Esophagus muscularis mucosa (tissue), 4 donors: Measurements from ENCODE around the gene OLFML1. TPM values are rescaled to one million over a fixed set of nuclear protein-coding genes. Genes with fewer than 3 reads are reported as not detected.

ENCODE experiments used
- DNase-seq: peaks from one replicate; pipeline ENCODE4 v3.0.0-alpha.2; 2017; ENCODE audit errors: extremely low spot score
- H3K27ac ChIP-seq, 4 donors: fragments of 200-600 bp; sonication (generic); replicated peaks in 1 of 4; 1 replicate in 3 of 4; 2 replicates in 1 of 4; pipeline ENCODE4 v1.5.1; 2016 to 2019; ENCODE audit warnings: mild to moderate bottlenecking in 1 of 4
- H3K27me3 ChIP-seq, 4 donors: fragments of 200-600 bp; sonication (generic); one replicate each; pipeline versions ENCODE4 v1.5.1 to v1.6.0; 2016 to 2019
- H3K36me3 ChIP-seq, 4 donors: fragments of 200-600 bp; sonication (generic); one replicate each; pipeline ENCODE4 v1.5.1; 2016 to 2019
- H3K4me1 ChIP-seq, 4 donors: fragments of 200-600 bp; sonication (generic); one replicate each; pipeline ENCODE4 v1.5.1; 2016 to 2019
- H3K4me3 ChIP-seq, 4 donors: fragments of 200-600 bp; sonication (generic); 1 replicate in 2 of 4; 2 replicates in 2 of 4; pipeline ENCODE4 v1.5.1; 2016 to 2019; ENCODE audit warnings: mild to moderate bottlenecking in 4 of 4, moderate library complexity in 1 of 4
- H3K9me3 ChIP-seq, 4 donors: fragments of 200-600 bp; sonication (generic); 1 replicate in 3 of 4; 2 replicates in 1 of 4; pipeline ENCODE4 v1.5.1; 2016 to 2019
- CTCF ChIP-seq, 3 experiments: fragments of 200-600 bp in 2 of 3; fragments of 450-650 bp in 1 of 3; sonication (generic) in 2 of 3; IDR thresholded peaks; one replicate each; pipeline ENCODE4 v1.5.1; 2017 to 2019; ENCODE audit warnings: antibody characterized with exemption in 3 of 3, mild to moderate bottlenecking in 2 of 3, moderate library complexity in 1 of 3
- EP300 ChIP-seq: sonication (generic); formaldehyde crosslinking; IDR thresholded peaks from one replicate; pipeline ENCODE4 v1.6.1; 2017; ENCODE audit warnings: antibody characterized with exemption
- POLR2A ChIP-seq: fragments of 450-650 bp; IDR thresholded peaks from one replicate; pipeline ENCODE4 v1.6.1; 2017; ENCODE audit warnings: antibody characterized with exemption, moderate library complexity, mild to moderate bottlenecking, low read depth
- POLR2AphosphoS5 ChIP-seq, 2 donors: sonication (generic); formaldehyde crosslinking; IDR thresholded peaks; one replicate each; pipeline ENCODE4 v1.6.1; 2017; ENCODE audit warnings: antibody characterized with exemption in 2 of 2
- WGBS: methylation state at CpG from one replicate; pipeline ENCODE4 v1.1.5; 2018; 5-methylcytosine and 5-hydroxymethylcytosine counted together
- intact Hi-C: fragments of 100-400 bp; cut with DNase I; formaldehyde crosslinking; loops from one replicate; pipeline ENCODE4 v1.15.1; 2023
- total RNA-seq, 4 donors: library from RNA; depleted of rRNA; stranded (reverse); fragments of >200 nt; gene quantifications; one replicate each; pipeline versions ENCODE4 v1.1.0 to v1.2.1, GENCODE V29; 2016

Gene OLFML1
- total RNA-seq, 4 donors from 2014 or later: 5.6 to 10.8 (median 7.7) TPM

GRCh38 chr11:7538031-7538430, 52.7 kb downstream of the OLFML1 start:
- H3K9me3 ChIP-seq: no peaks in the 10 kb centered on the region
- intact Hi-C loops: no loop called here
- peaks cover 0 to 16% (median 6%) of the 10 kb centered on the region in 4 donors for H3K4me1 ChIP-seq
- 51% methylated on average over 8 of the region's 8 CpGs for WGBS
- no peaks in the 10 kb centered on the region for H3K27me3 ChIP-seq
- TF ChIP-seq POLR2AphosphoS5 (IDR thresholded peaks at IDR 0.05) (no peak), POLR2A (no peak), CTCF (IDR thresholded peaks at IDR 0.05) (no peak), EP300 (no peak)
- no peak overlapping the region for H3K27ac ChIP-seq
- no peaks in the 10 kb centered on the region for H3K36me3 ChIP-seq
- peak; percentile 93 for DNase-seq
- no peak overlapping the region for H3K4me3 ChIP-seq

GRCh38 chr11:7538466-7539454, 53.5 kb downstream of the OLFML1 start:
- no peaks in the 10 kb centered on the region for H3K9me3 ChIP-seq
- H3K27ac ChIP-seq: no peak overlapping the region
- TF ChIP-seq POLR2A: no peak
- no peak for TF ChIP-seq EP300
- TF ChIP-seq POLR2AphosphoS5 (IDR thresholded peaks at IDR 0.05): no peak
- TF ChIP-seq CTCF (IDR thresholded peaks at IDR 0.05): no peak
- no peaks in the 10 kb centered on the region for H3K36me3 ChIP-seq
- intact Hi-C loops: no loop called here
- peaks cover 0 to 16% (median 6%) of the 10 kb centered on the region in 4 donors for H3K4me1 ChIP-seq
- DNase-seq: no peak
- 86% methylated on average over 12 of the region's 12 CpGs for WGBS
- H3K27me3 ChIP-seq: no peaks in the 10 kb centered on the region
- no peak overlapping the region for H3K4me3 ChIP-seq

- WGBS: 90% methylated on average over 8 of the region's 8 CpGs
- intact Hi-C loops: no loop called here
- H3K4me1 ChIP-seq: peaks cover 0 to 16% (median 6%) of the 10 kb centered on the region in 4 donors
- no peak overlapping the region for H3K27ac ChIP-seq
- H3K9me3 ChIP-seq: no peaks in the 10 kb centered on the region
- no peak overlapping the region for H3K4me3 ChIP-seq
- no peaks in the 10 kb centered on the region for H3K36me3 ChIP-seq
- H3K27me3 ChIP-seq: no peaks in the 10 kb centered on the region
- no peak for DNase-seq
- TF ChIP-seq EP300 (no peak), POLR2A (no peak), CTCF (IDR thresholded peaks at IDR 0.05) (no peak), POLR2AphosphoS5 (IDR thresholded peaks at IDR 0.05) (no peak)
These were observed 55.7 kb downstream of the OLFML1 start for GRCh38 chr11:7540830-7541555.

GRCh38 chr11:7543302-7543701, 58.0 kb downstream of the OLFML1 start:
- peaks cover 0 to 11% (median 2%) of the 10 kb centered on the region in 4 donors for H3K4me1 ChIP-seq
- DNase-seq: no peak
- no peaks in the 10 kb centered on the region for H3K9me3 ChIP-seq
- WGBS: 73% methylated on average over 1 of the region's 1 CpG
- H3K4me3 ChIP-seq: no peak overlapping the region
- H3K27me3 ChIP-seq: no peaks in the 10 kb centered on the region
- H3K36me3 ChIP-seq: no peaks in the 10 kb centered on the region
- TF ChIP-seq POLR2AphosphoS5 (IDR thresholded peaks at IDR 0.05) (no peak), EP300 (no peak), POLR2A (no peak), CTCF (IDR thresholded peaks at IDR 0.05) (no peak)
- no peak overlapping the region for H3K27ac ChIP-seq
- intact Hi-C loops: no loop called here
